ENCODE measurements around the gene CYB5RL.

CYB5RL gene

DNA sequence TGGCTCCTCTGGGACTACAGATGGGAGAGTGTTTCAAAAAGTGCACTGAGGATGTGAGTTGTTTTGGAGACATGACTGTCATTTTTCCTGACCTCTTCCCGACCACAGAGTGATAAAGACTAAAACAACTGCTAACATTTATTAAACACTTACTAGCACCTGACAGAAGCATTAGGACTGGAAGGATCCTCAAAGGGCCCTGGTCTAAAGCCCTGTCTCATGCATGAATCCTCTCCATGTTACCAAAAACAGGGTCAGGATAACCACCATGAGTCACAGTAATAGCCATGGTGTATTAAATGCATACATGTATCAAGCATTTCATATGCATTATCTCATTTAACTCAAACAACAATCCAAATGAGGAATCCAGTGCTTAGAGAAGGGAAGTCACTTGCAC lies 11.5 kb downstream of the CYB5RL start:
- no peak overlapping the region for H3K4me3 Mint-ChIP-seq
- H3K9me3 Mint-ChIP-seq: no peaks in the 10 kb centered on the region
- no peaks in the 10 kb centered on the region for H3K4me1 Mint-ChIP-seq
- peaks cover 16% of the 10 kb centered on the region for H3K36me3 Mint-ChIP-seq (ENCODE audit: low read depth)
- no peak for TF ChIP-seq CTCF (IDR thresholded peaks at IDR 0.05; ENCODE audit: unreplicated experiment in 3 of 3)
- no peaks in the 10 kb centered on the region for H3K27me3 Mint-ChIP-seq (ENCODE audit: low read depth)
- no peak overlapping the region for H3K27ac Mint-ChIP-seq

DNA sequence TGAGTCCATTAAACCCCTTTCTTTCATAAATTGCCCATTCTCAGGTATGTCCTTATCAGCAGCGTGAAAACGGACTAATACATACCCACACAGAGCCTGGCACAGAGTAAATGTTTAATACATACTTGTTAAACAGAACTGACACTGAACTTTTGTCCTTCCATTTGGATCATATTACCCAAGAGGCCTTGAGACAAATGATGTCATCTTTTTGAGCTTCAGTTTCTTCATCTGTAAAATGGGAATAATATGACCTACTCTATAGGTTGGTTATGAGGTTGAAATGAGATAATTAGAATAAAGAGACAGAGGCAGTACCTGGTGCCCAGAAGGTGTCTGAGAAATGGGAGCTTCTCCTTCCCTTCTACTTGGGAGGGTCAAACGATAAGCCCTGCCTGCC lies 13.8 kb downstream of the CYB5RL start:
- H3K4me3 Mint-ChIP-seq: no peak overlapping the region
- no peak for TF ChIP-seq CTCF (IDR thresholded peaks at IDR 0.05; ENCODE audit: unreplicated experiment in 3 of 3)
- no peaks in the 10 kb centered on the region for H3K27me3 Mint-ChIP-seq (ENCODE audit: low read depth)
- no peak overlapping the region for H3K27ac Mint-ChIP-seq
- peaks cover 2% of the 10 kb centered on the region for H3K4me1 Mint-ChIP-seq
- peaks cover 21% of the 10 kb centered on the region for H3K36me3 Mint-ChIP-seq (ENCODE audit: low read depth)
- H3K9me3 Mint-ChIP-seq: no peaks in the 10 kb centered on the region

DNA sequence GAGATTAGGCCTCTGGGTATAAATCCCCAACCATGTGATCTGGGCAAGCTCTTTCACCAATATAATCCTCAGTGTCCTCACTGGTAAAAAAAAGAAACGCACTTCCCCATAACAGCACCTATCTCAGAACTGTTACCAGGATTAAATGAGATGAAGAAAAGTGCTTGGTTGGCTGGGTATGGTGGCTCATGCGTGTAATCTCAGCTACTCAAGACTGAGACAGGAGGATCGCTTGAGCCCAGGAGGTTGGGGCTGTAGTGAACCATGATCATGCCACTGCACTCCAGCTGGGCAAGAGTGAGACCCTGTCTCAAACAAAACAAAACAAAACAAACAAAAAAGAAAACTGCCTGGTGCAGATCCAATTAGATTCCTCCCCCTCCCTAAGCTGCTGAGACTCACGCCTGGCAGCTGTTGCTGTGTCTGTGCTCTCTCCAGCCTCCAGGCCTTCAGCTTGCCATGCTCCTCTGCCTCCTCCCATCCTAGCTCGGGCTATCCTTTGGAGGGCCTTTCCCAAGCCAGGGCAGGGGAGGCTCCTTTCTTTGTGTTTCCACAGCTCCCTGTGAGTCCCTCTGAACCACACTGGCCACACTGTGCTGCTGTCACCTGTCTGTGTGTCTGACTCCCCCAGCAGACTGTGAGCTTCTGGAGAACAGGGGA lies 19.0 kb downstream of the CYB5RL start:
- H3K27me3 Mint-ChIP-seq (ENCODE audit: low read depth): no peaks in the 10 kb centered on the region
- H3K4me1 Mint-ChIP-seq: peaks cover 6% of the 10 kb centered on the region
- no peaks in the 10 kb centered on the region for H3K9me3 Mint-ChIP-seq
- no peak overlapping the region for H3K4me3 Mint-ChIP-seq
- TF ChIP-seq CTCF (IDR thresholded peaks at IDR 0.05; ENCODE audit: unreplicated experiment in 3 of 3): no peak
- peaks cover 13% of the 10 kb centered on the region for H3K36me3 Mint-ChIP-seq (ENCODE audit: low read depth)
- peak overlapping the region in 1 of 3 experiments; percentile 59 for H3K27ac Mint-ChIP-seq

- Mint-ChIP-seq H3K9me3 (no peaks in the 10 kb centered on the region), H3K36me3 (ENCODE audit: low read depth) (peaks cover 11% of the 10 kb centered on the region)
Observed at GRCh38 chr1:54178296-54179070, 21.3 kb downstream of the CYB5RL start.

DNA sequence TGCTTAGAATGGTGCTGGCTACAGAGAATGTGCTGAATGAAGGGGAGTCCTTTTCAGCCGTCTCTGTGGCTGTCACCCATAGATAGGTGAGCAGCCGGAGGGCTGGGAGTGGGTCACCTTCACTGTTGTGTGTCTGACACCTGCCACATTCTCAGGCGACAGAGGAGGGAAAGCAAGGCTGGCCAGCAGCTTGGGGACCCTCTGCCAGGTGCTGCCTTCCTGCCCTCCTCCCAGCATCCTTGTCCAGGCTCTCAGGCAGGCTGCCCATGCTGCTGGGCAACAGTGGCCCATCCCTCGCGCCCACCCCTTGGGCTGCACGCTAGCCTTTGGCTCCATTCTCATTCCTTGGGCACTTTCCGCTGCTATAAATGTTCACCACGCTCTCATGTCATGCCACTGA lies 22.1 kb downstream of the CYB5RL start:
- H3K4me3 Mint-ChIP-seq: no peak overlapping the region
- peaks cover 6% of the 10 kb centered on the region for H3K36me3 Mint-ChIP-seq (ENCODE audit: low read depth)
- no peak overlapping the region for H3K27ac Mint-ChIP-seq
- H3K27me3 Mint-ChIP-seq (ENCODE audit: low read depth): no peaks in the 10 kb centered on the region
- H3K4me1 Mint-ChIP-seq: peaks cover 12% of the 10 kb centered on the region
- H3K9me3 Mint-ChIP-seq: no peaks in the 10 kb centered on the region
- TF ChIP-seq CTCF (IDR thresholded peaks at IDR 0.05; ENCODE audit: unreplicated experiment in 3 of 3): no peak

More at GRCh38 chr1:54178296-54179070, 21.3 kb downstream of the CYB5RL start:
- no peak overlapping the region for H3K4me3 Mint-ChIP-seq
- no peak overlapping the region for H3K27ac Mint-ChIP-seq
- H3K4me1 Mint-ChIP-seq: peaks cover 6% of the 10 kb centered on the region
- H3K27me3 Mint-ChIP-seq (ENCODE audit: low read depth): no peaks in the 10 kb centered on the region
- TF ChIP-seq CTCF (IDR thresholded peaks at IDR 0.05; ENCODE audit: unreplicated experiment in 3 of 3): no peak

Data from nephron (organoid).